Measurements from ENCODE around the gene GMDS. TPM values are rescaled to one million over a fixed set of nuclear protein-coding genes. Genes with fewer than 3 reads are reported as not detected.

Gene GMDS
- total and polyA plus RNA-seq, 2 experiments from 2014 or later: 30.1 to 36.5 TPM

GRCh38 chr6:1767481-1768246, 477.7 kb downstream of the GMDS start:
- H3K79me2 ChIP-seq (replicated peaks; ENCODE audit: insufficient read depth): no peaks in the 10 kb centered on the region
- H3K27ac Mint-ChIP-seq: no peak overlapping the region
- no peak for TF ChIP-seq EZH2 (IDR thresholded peaks at IDR 0.05; ENCODE audit: low read depth, unreplicated experiment)
- TF ChIP-seq STAT1 (IDR thresholded peaks at IDR 0.05; ENCODE audit: unreplicated experiment): no peak
- TF ChIP-seq POLR2AphosphoS5 (IDR thresholded peaks at IDR 0.05; ENCODE audit: low read depth): no peak
- no peak for TF ChIP-seq CREB1 (CRISPR knock-in tag; IDR thresholded peaks at IDR 0.05; ENCODE audit: low read depth)
- TF ChIP-seq, protein P1, sequence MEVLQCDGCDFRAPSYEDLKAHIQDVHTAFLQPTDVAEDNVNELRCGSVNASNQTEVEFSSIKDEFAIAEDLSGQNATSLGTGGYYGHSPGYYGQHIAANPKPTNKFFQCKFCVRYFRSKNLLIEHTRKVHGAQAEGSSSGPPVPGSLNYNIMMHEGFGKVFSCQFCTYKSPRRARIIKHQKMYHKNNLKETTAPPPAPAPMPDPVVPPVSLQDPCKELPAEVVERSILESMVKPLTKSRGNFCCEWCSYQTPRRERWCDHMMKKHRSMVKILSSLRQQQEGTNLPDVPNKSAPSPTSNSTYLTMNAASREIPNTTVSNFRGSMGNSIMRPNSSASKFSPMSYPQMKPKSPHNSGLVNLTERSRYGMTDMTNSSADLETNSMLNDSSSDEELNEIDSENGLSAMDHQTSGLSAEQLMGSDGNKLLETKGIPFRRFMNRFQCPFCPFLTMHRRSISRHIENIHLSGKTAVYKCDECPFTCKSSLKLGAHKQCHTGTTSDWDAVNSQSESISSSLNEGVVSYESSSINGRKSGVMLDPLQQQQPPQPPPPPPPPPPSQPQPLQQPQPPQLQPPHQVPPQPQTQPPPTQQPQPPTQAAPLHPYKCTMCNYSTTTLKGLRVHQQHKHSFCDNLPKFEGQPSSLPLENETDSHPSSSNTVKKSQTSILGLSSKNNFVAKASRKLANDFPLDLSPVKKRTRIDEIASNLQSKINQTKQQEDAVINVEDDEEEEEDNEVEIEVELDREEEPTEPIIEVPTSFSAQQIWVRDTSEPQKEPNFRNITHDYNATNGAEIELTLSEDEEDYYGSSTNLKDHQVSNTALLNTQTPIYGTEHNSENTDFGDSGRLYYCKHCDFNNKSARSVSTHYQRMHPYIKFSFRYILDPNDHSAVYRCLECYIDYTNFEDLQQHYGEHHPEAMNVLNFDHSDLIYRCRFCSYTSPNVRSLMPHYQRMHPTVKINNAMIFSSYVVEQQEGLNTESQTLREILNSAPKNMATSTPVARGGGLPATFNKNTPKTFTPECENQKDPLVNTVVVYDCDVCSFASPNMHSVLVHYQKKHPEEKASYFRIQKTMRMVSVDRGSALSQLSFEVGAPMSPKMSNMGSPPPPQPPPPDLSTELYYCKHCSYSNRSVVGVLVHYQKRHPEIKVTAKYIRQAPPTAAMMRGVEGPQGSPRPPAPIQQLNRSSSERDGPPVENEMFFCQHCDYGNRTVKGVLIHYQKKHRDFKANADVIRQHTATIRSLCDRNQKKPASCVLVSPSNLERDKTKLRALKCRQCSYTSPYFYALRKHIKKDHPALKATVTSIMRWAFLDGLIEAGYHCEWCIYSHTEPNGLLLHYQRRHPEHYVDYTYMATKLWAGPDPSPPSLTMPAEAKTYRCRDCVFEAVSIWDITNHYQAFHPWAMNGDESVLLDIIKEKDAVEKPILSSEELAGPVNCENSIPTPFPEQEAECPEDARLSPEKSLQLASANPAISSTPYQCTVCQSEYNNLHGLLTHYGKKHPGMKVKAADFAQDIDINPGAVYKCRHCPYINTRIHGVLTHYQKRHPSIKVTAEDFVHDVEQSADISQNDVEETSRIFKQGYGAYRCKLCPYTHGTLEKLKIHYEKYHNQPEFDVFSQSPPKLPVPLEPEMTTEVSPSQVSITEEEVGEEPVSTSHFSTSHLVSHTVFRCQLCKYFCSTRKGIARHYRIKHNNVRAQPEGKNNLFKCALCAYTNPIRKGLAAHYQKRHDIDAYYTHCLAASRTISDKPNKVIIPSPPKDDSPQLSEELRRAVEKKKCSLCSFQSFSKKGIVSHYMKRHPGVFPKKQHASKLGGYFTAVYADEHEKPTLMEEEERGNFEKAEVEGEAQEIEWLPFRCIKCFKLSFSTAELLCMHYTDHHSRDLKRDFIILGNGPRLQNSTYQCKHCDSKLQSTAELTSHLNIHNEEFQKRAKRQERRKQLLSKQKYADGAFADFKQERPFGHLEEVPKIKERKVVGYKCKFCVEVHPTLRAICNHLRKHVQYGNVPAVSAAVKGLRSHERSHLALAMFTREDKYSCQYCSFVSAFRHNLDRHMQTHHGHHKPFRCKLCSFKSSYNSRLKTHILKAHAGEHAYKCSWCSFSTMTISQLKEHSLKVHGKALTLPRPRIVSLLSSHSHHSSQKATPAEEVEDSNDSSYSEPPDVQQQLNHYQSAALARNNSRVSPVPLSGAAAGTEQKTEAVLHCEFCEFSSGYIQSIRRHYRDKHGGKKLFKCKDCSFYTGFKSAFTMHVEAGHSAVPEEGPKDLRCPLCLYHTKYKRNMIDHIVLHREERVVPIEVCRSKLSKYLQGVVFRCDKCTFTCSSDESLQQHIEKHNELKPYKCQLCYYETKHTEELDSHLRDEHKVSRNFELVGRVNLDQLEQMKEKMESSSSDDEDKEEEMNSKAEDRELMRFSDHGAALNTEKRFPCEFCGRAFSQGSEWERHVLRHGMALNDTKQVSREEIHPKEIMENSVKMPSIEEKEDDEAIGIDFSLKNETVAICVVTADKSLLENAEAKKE (CRISPR knock-in tag; IDR thresholded peaks at IDR 0.05): no peak
- peaks cover 7% of the 10 kb centered on the region; the same call in 2 of the 3 replicates for H3K4me1 Mint-ChIP-seq
- no peak for DNase-seq (ENCODE audit: low spot score)
- no peak overlapping the region for H3K27ac ChIP-seq (ENCODE audit: low read depth)
- H3K9me2 ChIP-seq (ENCODE audit: insufficient read depth): no peaks in the 10 kb centered on the region
- no peaks in the 10 kb centered on the region for H3K9me3 Mint-ChIP-seq
- ATAC-seq: peak; percentile 34; the same call in 1 of the 3 replicates
- no peaks in the 10 kb centered on the region for H3K36me3 ChIP-seq (ENCODE audit: insufficient read depth)
- H3K27me3 Mint-ChIP-seq (ENCODE audit: insufficient read depth, low read depth, poor library complexity): no peaks in the 10 kb centered on the region
- no peaks in the 10 kb centered on the region for H3F3A ChIP-seq (replicated peaks; ENCODE audit: low read depth)
- no peaks in the 10 kb centered on the region for H4K20me1 ChIP-seq (replicated peaks; ENCODE audit: insufficient read depth)
- no peaks in the 10 kb centered on the region for H3K36me3 Mint-ChIP-seq (ENCODE audit: low read depth)
- no peaks in the 10 kb centered on the region for H3K27me3 ChIP-seq (ENCODE audit: insufficient read depth)
- no peak overlapping the region for H3K4me2 ChIP-seq
- H3K4me1 ChIP-seq (ENCODE audit: insufficient read depth): no peaks in the 10 kb centered on the region
- H3K4me3 ChIP-seq: no peak overlapping the region
- no peak overlapping the region for H3K4me3 Mint-ChIP-seq
- H2AFZ ChIP-seq: no peak overlapping the region

DNA sequence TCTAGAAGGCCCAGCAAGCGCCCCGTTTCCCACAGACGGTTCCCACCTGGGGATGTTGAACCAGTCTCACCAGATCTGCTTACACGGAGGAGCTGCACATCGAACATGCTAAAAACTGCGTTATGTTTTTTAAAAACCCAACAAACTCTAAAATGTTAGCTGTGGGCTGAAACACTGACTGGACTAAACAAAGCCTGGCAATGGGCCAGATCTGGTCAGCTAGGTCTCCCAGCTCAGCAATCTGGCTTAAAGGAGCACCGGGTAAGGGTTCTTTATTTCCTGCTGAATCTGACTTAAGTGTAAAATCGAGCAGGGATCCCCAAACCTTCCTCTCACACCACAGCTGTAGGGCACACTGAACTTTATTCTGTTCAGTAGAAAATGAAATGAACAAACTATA, 478.8 kb downstream of the GMDS start:
- Histone ChIP-seq H2AFZ (no peak overlapping the region), H3K79me2 (replicated peaks; ENCODE audit: insufficient read depth) (no peaks in the 10 kb centered on the region), H3K27me3 (ENCODE audit: insufficient read depth) (no peaks in the 10 kb centered on the region), H3K4me2 (no peak overlapping the region), H4K20me1 (replicated peaks; ENCODE audit: insufficient read depth) (no peaks in the 10 kb centered on the region), H3K36me3 (ENCODE audit: insufficient read depth) (no peaks in the 10 kb centered on the region), H3K4me3 (no peak overlapping the region), H3K4me1 (ENCODE audit: insufficient read depth) (no peaks in the 10 kb centered on the region), H3K27ac (ENCODE audit: low read depth) (no peak overlapping the region), H3F3A (replicated peaks; ENCODE audit: low read depth) (no peaks in the 10 kb centered on the region), H3K9me2 (ENCODE audit: insufficient read depth) (no peaks in the 10 kb centered on the region)
- ATAC-seq (no peak), DNase-seq (ENCODE audit: low spot score) (no peak)
- Mint-ChIP-seq H3K9me3 (no peaks in the 10 kb centered on the region), H3K36me3 (ENCODE audit: low read depth) (no peaks in the 10 kb centered on the region), H3K27ac (no peak overlapping the region), H3K27me3 (ENCODE audit: insufficient read depth, low read depth, poor library complexity) (no peaks in the 10 kb centered on the region), H3K4me3 (no peak overlapping the region), H3K4me1 (peaks cover 7% of the 10 kb centered on the region; the same call in 2 of the 3 replicates)
- TF ChIP-seq EZH2phosphoT487 (IDR thresholded peaks at IDR 0.05; ENCODE audit: unreplicated experiment): no peak
- TF ChIP-seq STAT1 (IDR thresholded peaks at IDR 0.05; ENCODE audit: unreplicated experiment): no peak
